ENCODE measurements around the gene HNRNPF. TPM values are rescaled to one million over a fixed set of nuclear protein-coding genes. Genes with fewer than 3 reads are reported as not detected.
"Not testable (repeated sequence)": the region's sequence is repeated elsewhere in the genome, so short reads cannot be mapped to it uniquely, and the experiment has no call there.

HNRNPF gene
- total RNA-seq, 2 donors from 2014 or later: 250 to 394 TPM

DNA sequence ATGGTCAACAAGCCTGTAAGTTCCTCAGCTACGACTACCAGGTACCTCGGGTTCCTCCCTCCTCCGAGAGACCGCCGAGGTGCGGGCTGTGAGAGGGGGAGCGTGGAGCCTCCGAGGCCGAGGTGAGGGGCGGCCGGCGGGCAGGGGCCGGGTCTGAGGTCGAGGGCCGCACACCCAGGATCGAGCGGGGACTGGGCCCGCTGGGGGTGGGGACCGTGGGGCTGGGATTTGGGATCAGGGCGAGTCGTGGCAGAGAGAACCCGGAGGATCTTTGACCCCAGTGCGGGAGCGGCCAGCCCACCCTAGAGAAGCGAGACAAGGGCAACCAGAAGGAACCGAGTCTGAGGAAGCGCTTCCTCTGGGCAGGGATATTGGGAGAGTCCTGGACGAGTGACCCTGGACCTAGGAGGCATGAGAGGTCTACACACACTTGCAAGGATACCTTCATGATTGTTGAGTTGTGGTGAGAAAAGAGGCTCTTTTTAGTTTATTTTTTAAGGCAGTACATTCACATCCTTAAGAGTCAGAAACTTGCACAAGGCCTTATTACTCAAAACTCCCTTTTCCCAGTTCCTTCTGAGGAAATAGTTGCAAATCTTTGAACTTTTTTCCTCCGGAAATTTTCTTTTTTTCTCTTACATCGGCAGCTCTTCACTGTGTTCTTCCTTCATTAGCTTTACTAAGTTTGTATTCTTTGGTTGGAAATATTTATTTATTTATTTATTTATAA lies 28.3 kb upstream of the HNRNPF start:
- Histone ChIP-seq H3K27me3 (no peaks in the 10 kb centered on the region), H3K9me3 (no peaks in the 10 kb centered on the region), H3K4me1 (no peaks in the 10 kb centered on the region), H3K27ac (peak overlapping the region; percentile 94), H3K36me3 (no peaks in the 10 kb centered on the region), H3K9ac (ENCODE audit: low read depth in 2 of 2, low read length in 2 of 2) (peak overlapping the region; percentile 95 to 99), H3K4me3 (peak overlapping the region; percentile 50)
- intact Hi-C loops (cut with DNase I): no loop called here
- DNase-seq: no peak
- TF ChIP-seq, protein P1, sequence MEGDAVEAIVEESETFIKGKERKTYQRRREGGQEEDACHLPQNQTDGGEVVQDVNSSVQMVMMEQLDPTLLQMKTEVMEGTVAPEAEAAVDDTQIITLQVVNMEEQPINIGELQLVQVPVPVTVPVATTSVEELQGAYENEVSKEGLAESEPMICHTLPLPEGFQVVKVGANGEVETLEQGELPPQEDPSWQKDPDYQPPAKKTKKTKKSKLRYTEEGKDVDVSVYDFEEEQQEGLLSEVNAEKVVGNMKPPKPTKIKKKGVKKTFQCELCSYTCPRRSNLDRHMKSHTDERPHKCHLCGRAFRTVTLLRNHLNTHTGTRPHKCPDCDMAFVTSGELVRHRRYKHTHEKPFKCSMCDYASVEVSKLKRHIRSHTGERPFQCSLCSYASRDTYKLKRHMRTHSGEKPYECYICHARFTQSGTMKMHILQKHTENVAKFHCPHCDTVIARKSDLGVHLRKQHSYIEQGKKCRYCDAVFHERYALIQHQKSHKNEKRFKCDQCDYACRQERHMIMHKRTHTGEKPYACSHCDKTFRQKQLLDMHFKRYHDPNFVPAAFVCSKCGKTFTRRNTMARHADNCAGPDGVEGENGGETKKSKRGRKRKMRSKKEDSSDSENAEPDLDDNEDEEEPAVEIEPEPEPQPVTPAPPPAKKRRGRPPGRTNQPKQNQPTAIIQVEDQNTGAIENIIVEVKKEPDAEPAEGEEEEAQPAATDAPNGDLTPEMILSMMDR (IDR thresholded peaks at IDR 0.05): no peak

DNA sequence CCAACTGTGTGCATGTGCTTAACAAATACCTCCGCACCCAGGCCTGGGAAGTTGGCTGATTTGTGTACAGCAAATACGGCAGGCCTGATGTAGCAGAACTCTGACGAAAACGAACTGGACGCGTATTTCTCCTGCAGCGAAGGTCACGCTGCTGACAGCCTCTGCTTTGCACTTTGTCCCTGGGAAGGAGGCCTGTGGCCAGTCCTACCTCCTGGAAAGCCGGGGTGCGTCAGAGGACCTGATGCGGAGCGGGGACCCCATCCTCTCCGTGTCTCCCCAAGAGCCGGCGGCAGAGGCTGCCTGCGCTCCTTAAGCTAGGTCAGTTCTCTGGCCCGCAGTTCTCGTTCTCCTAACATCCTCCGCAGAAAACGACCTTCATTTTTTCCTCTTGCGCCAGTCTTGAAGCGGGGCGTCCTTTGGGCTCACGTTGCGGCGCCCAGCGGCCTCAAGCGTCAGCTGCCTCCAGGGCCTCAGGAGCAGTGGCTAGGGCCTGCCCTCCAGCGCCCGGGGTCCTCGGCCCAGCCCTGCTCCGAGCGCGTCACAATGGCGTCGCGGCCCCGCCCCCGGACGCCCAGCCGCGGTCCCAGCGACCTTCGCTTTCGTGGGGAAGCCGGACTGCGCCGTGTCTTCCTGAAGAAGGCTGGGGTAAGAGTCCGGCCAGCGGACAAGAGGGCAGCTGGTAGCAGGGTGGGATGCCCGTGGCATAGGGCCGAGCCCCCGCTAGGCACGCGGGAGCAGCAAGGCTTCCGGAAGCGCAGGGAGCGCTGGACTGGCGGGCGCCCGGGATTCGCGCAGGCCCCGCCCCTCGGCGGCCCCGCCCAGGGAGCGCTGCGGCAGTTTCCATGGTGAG lies 27.5 kb upstream of the HNRNPF start, which contains the start of gene ZNF487:
TSS of gene ZNF487 (plus strand) at position 821 of the 850 bp plus-strand sequence. CDS start 38,703 bp downstream, outside the sequence.
- intact Hi-C loops (cut with DNase I): no loop called here

DNA sequence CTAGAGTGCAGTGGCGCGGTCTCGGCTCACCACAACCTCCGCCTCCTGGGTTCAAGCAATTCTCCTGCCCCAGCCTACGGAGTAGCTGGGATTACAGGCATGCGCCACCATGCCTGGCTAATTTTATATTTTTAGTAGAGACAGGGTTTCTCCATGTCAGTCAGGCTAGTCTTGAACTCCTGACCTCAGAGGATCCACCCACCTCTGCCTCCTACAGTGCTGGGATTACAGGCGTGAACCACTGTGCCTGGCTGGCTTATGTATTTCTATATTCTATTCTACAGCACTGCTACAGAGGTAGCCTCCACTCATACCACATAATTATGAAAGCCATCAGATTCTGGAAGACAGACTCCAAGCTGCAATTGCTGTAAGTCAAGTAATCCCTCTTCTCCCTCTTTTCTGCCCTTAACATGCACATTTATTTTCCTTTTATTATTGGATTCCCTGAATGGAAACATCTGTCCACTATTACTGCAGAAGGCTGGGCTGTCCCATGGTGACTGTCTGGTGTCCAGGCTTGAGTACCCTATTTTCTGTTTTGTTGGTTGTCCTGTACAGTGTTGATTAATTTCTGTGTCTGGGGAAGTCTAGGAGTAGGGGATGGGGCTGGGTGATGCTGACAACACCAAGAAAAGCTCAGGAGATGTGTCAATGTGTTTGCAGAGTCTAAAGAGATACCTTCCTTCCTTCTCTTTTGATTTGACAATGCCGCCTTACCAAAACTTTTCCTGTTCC lies 22.1 kb upstream of the HNRNPF start:
- Histone ChIP-seq H3K36me3 (no peaks in the 10 kb centered on the region), H3K27me3 (no peaks in the 10 kb centered on the region), H3K4me3 (no peak overlapping the region), H3K27ac (no peak overlapping the region), H3K9ac (ENCODE audit: low read depth in 2 of 2, low read length in 2 of 2) (no peak overlapping the region), H3K9me3 (no peaks in the 10 kb centered on the region), H3K4me1 (no peaks in the 10 kb centered on the region)
- DNase-seq: no peak
- intact Hi-C loops (cut with DNase I): no loop called here
- TF ChIP-seq, protein P1 (IDR thresholded peaks at IDR 0.05): no peak

More for the DNA sequence above, 27.5 kb upstream of the HNRNPF start, which contains the start of gene ZNF487:
- Histone ChIP-seq H3K36me3 (no peaks in the 10 kb centered on the region), H3K9me3 (no peaks in the 10 kb centered on the region), H3K4me1 (no peaks in the 10 kb centered on the region), H3K27me3 (no peaks in the 10 kb centered on the region), H3K4me3 (peak within 1 kb of the TSS; percentile 50), H3K27ac (peak within 1 kb of the TSS; percentile 94), H3K9ac (ENCODE audit: low read depth in 2 of 2, low read length in 2 of 2) (peak within 1 kb of the TSS; percentile 95 to 99)
- TF ChIP-seq, protein P1 (IDR thresholded peaks at IDR 0.05): no peak
- DNase-seq: peak; percentile 92

DNA sequence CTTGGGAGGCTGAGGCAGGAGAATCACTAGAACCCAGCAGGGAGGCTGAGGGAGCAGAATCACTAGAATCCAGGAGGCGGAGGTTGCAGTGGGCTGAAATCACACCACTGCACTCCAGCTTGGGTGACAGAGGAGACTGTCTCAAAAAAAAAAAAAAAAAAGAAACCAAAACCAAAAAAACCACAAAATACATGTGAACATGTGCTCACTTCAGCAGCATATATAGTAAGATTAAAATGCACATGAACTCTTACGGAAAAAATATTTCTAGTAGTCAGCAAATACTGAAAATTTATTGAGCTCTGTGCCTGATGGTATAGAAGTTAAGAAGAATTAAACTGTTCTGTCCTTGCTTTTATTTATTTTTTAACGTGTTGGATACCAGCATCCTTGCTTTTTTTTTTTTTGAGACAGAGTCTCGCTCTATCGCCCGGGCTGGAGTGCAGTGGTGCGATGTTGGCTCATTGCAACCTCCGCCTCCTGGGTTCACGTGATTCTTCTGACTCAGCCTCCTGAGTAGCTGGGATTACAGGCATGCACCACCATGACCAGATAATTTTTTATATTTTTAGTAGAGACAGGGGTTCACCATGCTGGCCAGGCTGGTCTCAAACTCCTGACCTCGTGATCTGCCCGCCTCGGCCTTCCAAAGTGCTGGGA lies 18.3 kb upstream of the HNRNPF start:
- Histone ChIP-seq H3K4me3 (no peak overlapping the region), H3K9ac (ENCODE audit: low read depth in 2 of 2, low read length in 2 of 2) (no peak overlapping the region), H3K36me3 (no peaks in the 10 kb centered on the region), H3K27me3 (no peaks in the 10 kb centered on the region), H3K4me1 (no peaks in the 10 kb centered on the region), H3K9me3 (no peaks in the 10 kb centered on the region), H3K27ac (no peak overlapping the region)
- intact Hi-C loops (cut with DNase I): no loop called here
- no peak for DNase-seq
- TF ChIP-seq, protein P1 (IDR thresholded peaks at IDR 0.05): no peak

DNA sequence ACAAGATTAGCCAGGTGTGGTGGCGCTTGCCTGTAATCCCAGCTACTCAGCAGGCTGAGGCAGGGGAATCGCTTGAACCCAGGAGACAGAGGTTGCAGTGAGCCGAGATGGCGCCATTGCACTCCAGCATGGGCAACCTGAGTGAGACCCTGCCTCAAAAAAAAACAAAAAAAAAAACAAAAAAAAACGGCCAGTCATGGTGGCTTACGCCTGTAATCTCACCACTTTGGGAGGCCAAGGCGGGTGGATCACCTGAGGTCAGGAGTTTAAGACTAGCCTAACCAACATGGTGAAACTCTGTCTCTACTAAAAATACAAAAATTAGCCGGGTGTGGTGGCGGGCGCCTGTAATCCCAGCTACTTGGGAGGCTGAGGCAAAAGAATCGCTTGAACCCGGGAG lies 17.5 kb upstream of the HNRNPF start:
- intact Hi-C loops (cut with DNase I); H3K9me3 ChIP-seq; H3K27ac ChIP-seq; H3K9ac ChIP-seq (ENCODE audit: low read depth in 2 of 2, low read length in 2 of 2); H3K36me3 ChIP-seq; H3K27me3 ChIP-seq; H3K4me1 ChIP-seq; H3K4me3 ChIP-seq; DNase-seq: not testable (repeated sequence)

Measured in colonic mucosa (tissue), 4 donors.